Endodermal cell (in vitro differentiated cells): ENCODE measurements around the gene TMEM150C. TPM values are rescaled to one million over a fixed set of nuclear protein-coding genes. Genes with fewer than 3 reads are reported as not detected.
"Not testable (repeated sequence)": the region's sequence is repeated elsewhere in the genome, so short reads cannot be mapped to it uniquely, and the experiment has no call there.

Source experiments
- DNase-seq: peaks from one replicate; pipeline ENCODE4 v3.0.0-alpha.2; 2017
- H3K27ac ChIP-seq: 2 replicates; pipeline ENCODE4 v1.5.1; 2013; ENCODE audit warnings: mild to moderate bottlenecking, low read depth, low read length, moderate library complexity
- H3K27me3 ChIP-seq: 2 replicates; pipeline ENCODE4 v1.6.1; 2013; ENCODE audit warnings: mild to moderate bottlenecking, low read length, moderate library complexity; ENCODE audit not compliant: insufficient read depth, control insufficient read depth, poor library complexity, severe bottlenecking
- H3K36me3 ChIP-seq: 2 replicates; pipeline ENCODE4 v1.7.0; 2013; ENCODE audit warnings: mild to moderate bottlenecking, low read length, moderate library complexity; ENCODE audit not compliant: control insufficient read depth, insufficient read depth
- H3K4me1 ChIP-seq: one replicate; pipeline ENCODE4 v1.7.0; 2013; ENCODE audit warnings: low read length; ENCODE audit not compliant: control insufficient read depth, insufficient read depth
- H3K4me3 ChIP-seq: 2 replicates; pipeline ENCODE4 v1.5.1; 2013; ENCODE audit warnings: mild to moderate bottlenecking, low read length, moderate library complexity
- H3K9ac ChIP-seq: 2 replicates; pipeline ENCODE4 v1.6.1; 2013; ENCODE audit warnings: mild to moderate bottlenecking, low read length, moderate library complexity; ENCODE audit not compliant: poor library complexity, severe bottlenecking; ENCODE audit errors: extremely low read depth
- H3K9me3 ChIP-seq: 2 replicates; pipeline ENCODE4 v1.6.1; 2013; ENCODE audit warnings: mild to moderate bottlenecking, low read length, moderate library complexity; ENCODE audit not compliant: control insufficient read depth
- H3K27ac Mint-ChIP-seq: 2 replicates; pipeline ENCODE4 v1.8.0; 2020; ENCODE audit warnings: mixed read lengths
- H3K27me3 Mint-ChIP-seq: 2 replicates; pipeline ENCODE4 v1.8.0; 2021; ENCODE audit warnings: mild to moderate bottlenecking, mixed read lengths; ENCODE audit not compliant: insufficient read depth
- H3K36me3 Mint-ChIP-seq: 2 replicates; pipeline ENCODE4 v1.8.0; 2020; ENCODE audit warnings: low read depth, mixed read lengths
- H3K4me1 Mint-ChIP-seq: 2 replicates; pipeline ENCODE4 v1.8.0; 2020; ENCODE audit warnings: mixed read lengths
- H3K4me3 Mint-ChIP-seq: 2 replicates; pipeline ENCODE4 v1.8.0; 2020; ENCODE audit warnings: mild to moderate bottlenecking, moderate library complexity, mixed read lengths
- H3K9me3 Mint-ChIP-seq: 2 replicates; pipeline ENCODE4 v1.8.0; 2020; ENCODE audit warnings: mild to moderate bottlenecking, mixed read lengths
- WGBS, 2 experiments: methylation state at CpG; one replicate each; pipeline versions ENCODE4 v1.1.5 to v1.1.7; 2013; ENCODE audit warnings: missing lambda C conversion rate in 2 of 2, mixed read lengths in 1 of 2; ENCODE audit not compliant: insufficient coverage in 1 of 2, insufficient read length in 1 of 2; 5-methylcytosine and 5-hydroxymethylcytosine counted together
- total RNA-seq, 2 donors: library from RNA; stranded (reverse); fragmentation: NEBNext Ultra II Directional in 1 of 2; extraction: Animal tissue kit (Norgen Biotek cat#: 25700) in 1 of 2; gene quantifications; 2 replicates in 1 of 2; 3 replicates in 1 of 2; pipeline ENCODE4 v1.2.1, GENCODE V29; 2021
- TF ChIP-seq, protein P1 (sequence below): fragments of 200-600 bp; sonication (generic); conservative IDR thresholded peaks from 2 replicates; pipeline ENCODE4 v1.5.0; 2021; ENCODE audit warnings: antibody characterized with exemption, mild to moderate bottlenecking

Gene TMEM150C
- total RNA-seq, 2 donors from 2014 or later = 29.3 to 32.8 TPM

GRCh38 chr4:82473621-82474164, 88.1 kb downstream of the TMEM150C start:
- Mint-ChIP-seq H3K4me1 (peaks cover 39% of the 10 kb centered on the region), H3K27me3 (no peaks in the 10 kb centered on the region), H3K4me3 (no peak overlapping the region), H3K9me3 (peaks cover 2% of the 10 kb centered on the region), H3K27ac (no peak overlapping the region), H3K36me3 (no peaks in the 10 kb centered on the region)
- peaks cover 8% of the 10 kb centered on the region for H3K4me1 ChIP-seq
- H3K27me3 ChIP-seq = no peaks in the 10 kb centered on the region
- H3K9ac ChIP-seq = no peak overlapping the region
- peaks cover 2% of the 10 kb centered on the region for H3K9me3 ChIP-seq
- DNase-seq = peak; percentile 45
- 97 to 98% methylated on average over 9 to 15 of the region's 15 CpGs for WGBS, 2 experiments
- TF ChIP-seq, protein P1, sequence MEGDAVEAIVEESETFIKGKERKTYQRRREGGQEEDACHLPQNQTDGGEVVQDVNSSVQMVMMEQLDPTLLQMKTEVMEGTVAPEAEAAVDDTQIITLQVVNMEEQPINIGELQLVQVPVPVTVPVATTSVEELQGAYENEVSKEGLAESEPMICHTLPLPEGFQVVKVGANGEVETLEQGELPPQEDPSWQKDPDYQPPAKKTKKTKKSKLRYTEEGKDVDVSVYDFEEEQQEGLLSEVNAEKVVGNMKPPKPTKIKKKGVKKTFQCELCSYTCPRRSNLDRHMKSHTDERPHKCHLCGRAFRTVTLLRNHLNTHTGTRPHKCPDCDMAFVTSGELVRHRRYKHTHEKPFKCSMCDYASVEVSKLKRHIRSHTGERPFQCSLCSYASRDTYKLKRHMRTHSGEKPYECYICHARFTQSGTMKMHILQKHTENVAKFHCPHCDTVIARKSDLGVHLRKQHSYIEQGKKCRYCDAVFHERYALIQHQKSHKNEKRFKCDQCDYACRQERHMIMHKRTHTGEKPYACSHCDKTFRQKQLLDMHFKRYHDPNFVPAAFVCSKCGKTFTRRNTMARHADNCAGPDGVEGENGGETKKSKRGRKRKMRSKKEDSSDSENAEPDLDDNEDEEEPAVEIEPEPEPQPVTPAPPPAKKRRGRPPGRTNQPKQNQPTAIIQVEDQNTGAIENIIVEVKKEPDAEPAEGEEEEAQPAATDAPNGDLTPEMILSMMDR = no peak
- no peak overlapping the region for H3K4me3 ChIP-seq
- H3K36me3 ChIP-seq = peaks cover 6% of the 10 kb centered on the region
- H3K27ac ChIP-seq = no peak overlapping the region

DNA sequence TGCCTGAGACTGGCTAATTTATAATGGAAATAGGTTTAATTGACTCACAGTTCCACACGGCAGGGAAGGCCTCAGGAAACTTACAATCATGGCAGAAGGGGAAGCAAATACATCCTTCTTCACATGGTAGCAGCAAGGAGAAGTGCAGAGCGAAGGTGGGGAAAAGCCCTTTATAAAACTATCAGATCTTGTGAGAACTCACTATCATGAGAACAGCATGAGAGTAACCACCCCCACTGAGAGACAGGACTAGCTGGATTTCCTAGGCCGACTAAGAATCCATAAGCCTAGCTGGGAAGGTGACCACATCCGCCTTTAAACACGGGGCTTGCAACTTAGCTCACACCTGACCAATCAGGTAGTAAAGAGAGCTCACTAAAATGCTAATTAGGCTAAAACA, 88.7 kb downstream of the TMEM150C start:
- not testable (repeated sequence) for H3K27ac ChIP-seq, H3K4me3 ChIP-seq, H3K9me3 ChIP-seq, H3K4me3 Mint-ChIP-seq, H3K27me3 ChIP-seq, H3K27me3 Mint-ChIP-seq, H3K36me3 Mint-ChIP-seq, H3K27ac Mint-ChIP-seq, H3K4me1 ChIP-seq, H3K9me3 Mint-ChIP-seq, H3K9ac ChIP-seq
- peaks cover 39% of the 10 kb centered on the region for H3K4me1 Mint-ChIP-seq
- WGBS, 2 experiments = 0 to 46% methylated on average over 1 to 5 of the region's 5 CpGs
- H3K36me3 ChIP-seq = peaks cover 11% of the 10 kb centered on the region
- DNase-seq = peak; percentile 57

DNA sequence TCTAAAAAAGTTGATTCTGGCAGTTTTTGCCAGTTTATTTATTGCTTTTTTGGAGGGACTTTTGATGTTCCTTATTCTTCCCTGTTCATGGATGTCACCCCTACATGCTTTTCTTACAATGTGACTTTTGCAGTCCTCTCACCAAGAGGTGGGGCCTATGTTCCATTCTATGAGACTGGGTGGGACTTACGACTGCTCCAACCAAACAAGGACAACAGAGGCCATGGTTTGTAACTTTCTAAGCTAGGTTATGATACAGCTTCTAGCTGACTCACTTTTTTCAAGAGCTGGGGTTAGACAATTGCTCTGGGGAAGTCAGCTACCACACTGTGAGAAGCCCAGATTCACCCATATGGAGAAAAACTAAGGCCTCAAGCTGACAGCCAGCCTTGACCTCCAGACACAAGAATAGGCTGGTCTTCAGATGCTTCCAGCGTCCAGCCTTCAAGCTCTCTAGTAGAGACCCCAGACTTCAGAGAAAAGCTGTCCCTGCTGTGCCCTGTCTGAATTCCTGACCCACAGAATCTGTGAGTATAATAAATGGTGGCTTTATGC, 91.9 kb downstream of the TMEM150C start:
- peaks cover 8% of the 10 kb centered on the region for H3K4me1 ChIP-seq
- Mint-ChIP-seq H3K36me3 (peaks cover 16% of the 10 kb centered on the region), H3K9me3 (peaks cover 10% of the 10 kb centered on the region), H3K27me3 (no peaks in the 10 kb centered on the region), H3K4me3 (no peak overlapping the region), H3K4me1 (peaks cover 26% of the 10 kb centered on the region), H3K27ac (no peak overlapping the region)
- peaks cover 14% of the 10 kb centered on the region for H3K9me3 ChIP-seq
- 70 to 86% methylated on average over 1 to 2 of the region's 2 CpGs for WGBS, 2 experiments
- H3K4me3 ChIP-seq = no peak overlapping the region
- H3K9ac ChIP-seq = no peak overlapping the region
- peak; percentile 44 for DNase-seq
- H3K36me3 ChIP-seq = peaks cover 22% of the 10 kb centered on the region
- no peaks in the 10 kb centered on the region for H3K27me3 ChIP-seq
- TF ChIP-seq, protein P1 = no peak
- peak overlapping the region; percentile 59 for H3K27ac ChIP-seq
